WTC11 (cell line): ENCODE results near the gene KIAA0930. TPM values are rescaled to one million over a fixed set of nuclear protein-coding genes. Genes with fewer than 3 reads are reported as not detected.

Experiments
- ATAC-seq: fragments of 200-7000 bp; cut with Tn5 transposase; 2 replicates; pipeline ENCODE4 v1.10.0; 2021; ENCODE audit warnings: mild to moderate bottlenecking, moderate library complexity
- CTCF ChIA-PET: fragments of 300-600 bp; sonication (Branson Sonifier 250); formaldehyde crosslinking; loops from one replicate; lab custom pipeline; 2021; ENCODE audit warnings: antibody characterized with exemption; lab: Charles Lee
- POLR2A ChIA-PET: fragments of 350-600 bp; sonication (Branson Sonifier 250); formaldehyde crosslinking; loops from one replicate; lab custom pipeline; 2021; ENCODE audit warnings: antibody characterized with exemption; lab: Charles Lee
- DNase-seq: peaks from one replicate; pipeline ENCODE4 v3.0.0; 2021; ENCODE audit warnings: low spot score
- H3K27ac Mint-ChIP-seq: 2 replicates; pipeline ENCODE4 v1.8.0; 2021; ENCODE audit warnings: mixed read lengths
- H3K27me3 Mint-ChIP-seq: 2 replicates; pipeline ENCODE4 v1.8.0; 2021; ENCODE audit warnings: low read depth, mild to moderate bottlenecking, moderate library complexity, mixed read lengths
- H3K36me3 Mint-ChIP-seq: 2 replicates; pipeline ENCODE4 v1.8.0; 2021; ENCODE audit warnings: mixed read lengths
- H3K4me1 Mint-ChIP-seq: 2 replicates; pipeline ENCODE4 v1.8.0; 2022; ENCODE audit warnings: mixed read lengths
- H3K4me3 Mint-ChIP-seq: 2 replicates; pipeline ENCODE4 v1.8.0; 2021; ENCODE audit warnings: mild to moderate bottlenecking, moderate library complexity, mixed read lengths
- H3K9me3 Mint-ChIP-seq: 2 replicates; pipeline ENCODE4 v1.8.0; 2021; ENCODE audit warnings: mixed read lengths
- CREB1 ChIP-seq: sonication (generic); formaldehyde crosslinking; IDR thresholded peaks from 2 replicates; pipeline ENCODE4 v1.8.0; 2023; ENCODE audit warnings: mild to moderate bottlenecking, missing genetic modification reagents
- CREM ChIP-seq: sonication (generic); formaldehyde crosslinking; IDR thresholded peaks from 2 replicates; pipeline ENCODE4 v1.8.1; 2022; ENCODE audit warnings: mild to moderate bottlenecking, missing genetic modification reagents, moderate library complexity
- FOXP1 ChIP-seq: sonication (generic); formaldehyde crosslinking; IDR thresholded peaks from 2 replicates; pipeline ENCODE4 v1.8.0; 2022; ENCODE audit warnings: missing genetic modification reagents, mild to moderate bottlenecking, moderate library complexity, borderline replicate concordance
- IRF2 ChIP-seq: sonication (generic); formaldehyde crosslinking; IDR thresholded peaks from 2 replicates; pipeline ENCODE4 v1.8.0; 2022; ENCODE audit warnings: low read depth, missing genetic modification reagents, borderline replicate concordance
- JUN ChIP-seq: sonication (generic); formaldehyde crosslinking; IDR thresholded peaks from 2 replicates; pipeline ENCODE4 v1.8.0; 2023; ENCODE audit warnings: mild to moderate bottlenecking, missing genetic modification reagents
- NR3C1 ChIP-seq: sonication (generic); formaldehyde crosslinking; conservative IDR thresholded peaks from 2 replicates; pipeline ENCODE4 v1.8.1; 2023; ENCODE audit warnings: low read depth, mild to moderate bottlenecking, missing genetic modification reagents
- RORB ChIP-seq: fragments of 250-450 bp; sonication (Bioruptor Pico); IDR thresholded peaks from 2 replicates; pipeline ENCODE4 v1.9.0; 2021; ENCODE audit warnings: mild to moderate bottlenecking
- TP53 ChIP-seq: sonication (generic); formaldehyde crosslinking; IDR thresholded peaks from 2 replicates; pipeline ENCODE4 v1.8.1; 2023; ENCODE audit warnings: mild to moderate bottlenecking, missing genetic modification reagents
- ZBTB21 ChIP-seq: sonication (generic); formaldehyde crosslinking; IDR thresholded peaks from 2 replicates; pipeline ENCODE4 v1.8.1; 2023; ENCODE audit warnings: mild to moderate bottlenecking, missing genetic modification reagents, borderline replicate concordance
- ZNF219 ChIP-seq: sonication (generic); formaldehyde crosslinking; IDR thresholded peaks from 2 replicates; pipeline ENCODE4 v1.8.0; 2023; ENCODE audit warnings: missing genetic modification reagents, mild to moderate bottlenecking, borderline replicate concordance
- ZNF396 ChIP-seq: fragments of 250-450 bp; sonication (Bioruptor Pico); IDR thresholded peaks from 2 replicates; pipeline ENCODE4 v1.8.0; 2021; ENCODE audit warnings: mild to moderate bottlenecking, moderate library complexity, borderline replicate concordance
- ZNF423 ChIP-seq: fragments of 250-450 bp; sonication (Bioruptor Pico); IDR thresholded peaks from 2 replicates; pipeline ENCODE4 v2.1.2; 2022; ENCODE audit warnings: mild to moderate bottlenecking, moderate library complexity
- total RNA-seq: library from RNA; stranded (reverse); gene quantifications from 3 replicates; pipeline ENCODE4 v1.2.3, GENCODE V29; 2021
- TF ChIP-seq, protein P1 (sequence below): sonication (generic); formaldehyde crosslinking; IDR thresholded peaks from 2 replicates; pipeline ENCODE4 v1.8.1; 2022; ENCODE audit warnings: low read depth, mild to moderate bottlenecking, moderate library complexity, missing genetic modification reagents, borderline replicate concordance
- TF ChIP-seq, protein P2 (sequence below): sonication (generic); formaldehyde crosslinking; IDR thresholded peaks from 2 replicates; pipeline ENCODE4 v1.8.0; 2022; ENCODE audit warnings: mild to moderate bottlenecking, missing genetic modification reagents
- TF ChIP-seq, protein P3 (sequence below): sonication (generic); formaldehyde crosslinking; IDR thresholded peaks from 2 replicates; pipeline ENCODE4 v1.8.1; 2023; ENCODE audit warnings: mild to moderate bottlenecking, missing genetic modification reagents
- TF ChIP-seq, protein P4 (sequence below): sonication (generic); formaldehyde crosslinking; conservative IDR thresholded peaks from 2 replicates; pipeline ENCODE4 v1.8.1; 2023; ENCODE audit warnings: mild to moderate bottlenecking, low read depth, missing genetic modification reagents, moderate library complexity
- TF ChIP-seq, protein P5 (sequence below): sonication (generic); formaldehyde crosslinking; conservative IDR thresholded peaks from 2 replicates; pipeline ENCODE4 v1.8.1; 2022; ENCODE audit warnings: mild to moderate bottlenecking, missing genetic modification reagents

KIAA0930 gene
- total RNA-seq, 1 experiment from 2014 or later = 62.1 TPM

DNA sequence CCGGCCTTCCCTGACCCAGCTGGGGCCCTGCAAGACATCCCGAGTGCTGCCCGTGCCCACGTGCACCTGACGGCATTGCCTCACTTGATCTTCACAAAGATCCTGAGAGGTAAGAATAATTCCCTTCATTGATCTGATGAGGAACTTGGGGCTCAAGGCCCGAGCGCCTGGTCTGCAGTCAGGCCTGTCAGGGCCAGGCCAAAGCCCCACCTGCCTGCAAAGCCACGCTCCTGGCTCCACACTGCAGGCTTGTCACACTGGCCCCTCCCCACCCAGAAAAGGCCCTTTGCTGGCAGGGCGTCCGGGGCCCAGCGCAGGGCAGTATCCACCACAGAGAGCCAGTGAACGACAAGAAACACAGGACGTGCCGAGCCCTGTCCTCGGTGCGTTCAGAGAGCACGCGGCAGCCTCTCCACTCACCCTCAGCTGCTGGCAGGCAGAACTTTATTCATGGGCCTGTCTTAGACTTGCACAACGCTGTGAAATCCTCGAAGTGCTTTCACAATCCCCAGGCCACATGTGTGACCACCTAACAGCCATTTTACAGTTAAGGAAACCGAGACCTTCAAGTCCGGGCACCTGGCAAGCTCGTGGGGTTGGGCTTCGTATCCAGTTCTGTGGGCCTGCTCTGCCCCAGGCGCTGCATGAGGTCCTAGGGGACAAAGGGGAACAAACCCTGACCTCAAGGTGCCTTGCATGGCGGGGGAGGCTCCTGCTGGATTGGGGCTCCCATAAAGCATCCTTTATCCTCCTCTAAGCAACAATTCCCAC lies 14.8 kb downstream of the KIAA0930 start:
- Mint-ChIP-seq H3K27me3 (no peaks in the 10 kb centered on the region), H3K27ac (no peak overlapping the region), H3K9me3 (no peaks in the 10 kb centered on the region), H3K4me1 (peaks cover 26% of the 10 kb centered on the region), H3K4me3 (no peak overlapping the region), H3K36me3 (no peaks in the 10 kb centered on the region)
- ChIA-PET POLR2A (no interaction called here), CTCF (interaction anchor here (1.0 to 2.1 kb wide), 3 partner anchors 17 to 38 kb away, joined by 3 to 16 read pairs (median 3); no protein-coding TSS in a partner anchor)
- TF ChIP-seq CREB1 (CRISPR knock-in tag) (no peak), NR3C1 (CRISPR knock-in tag) (no peak), RORB (CRISPR knock-in tag) (no peak)
- TF ChIP-seq, protein P1, sequence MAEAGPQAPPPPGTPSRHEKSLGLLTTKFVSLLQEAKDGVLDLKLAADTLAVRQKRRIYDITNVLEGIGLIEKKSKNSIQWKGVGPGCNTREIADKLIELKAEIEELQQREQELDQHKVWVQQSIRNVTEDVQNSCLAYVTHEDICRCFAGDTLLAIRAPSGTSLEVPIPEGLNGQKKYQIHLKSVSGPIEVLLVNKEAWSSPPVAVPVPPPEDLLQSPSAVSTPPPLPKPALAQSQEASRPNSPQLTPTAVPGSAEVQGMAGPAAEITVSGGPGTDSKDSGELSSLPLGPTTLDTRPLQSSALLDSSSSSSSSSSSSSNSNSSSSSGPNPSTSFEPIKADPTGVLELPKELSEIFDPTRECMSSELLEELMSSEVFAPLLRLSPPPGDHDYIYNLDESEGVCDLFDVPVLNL (CRISPR knock-in tag) = no peak
- TF ChIP-seq, protein P2, sequence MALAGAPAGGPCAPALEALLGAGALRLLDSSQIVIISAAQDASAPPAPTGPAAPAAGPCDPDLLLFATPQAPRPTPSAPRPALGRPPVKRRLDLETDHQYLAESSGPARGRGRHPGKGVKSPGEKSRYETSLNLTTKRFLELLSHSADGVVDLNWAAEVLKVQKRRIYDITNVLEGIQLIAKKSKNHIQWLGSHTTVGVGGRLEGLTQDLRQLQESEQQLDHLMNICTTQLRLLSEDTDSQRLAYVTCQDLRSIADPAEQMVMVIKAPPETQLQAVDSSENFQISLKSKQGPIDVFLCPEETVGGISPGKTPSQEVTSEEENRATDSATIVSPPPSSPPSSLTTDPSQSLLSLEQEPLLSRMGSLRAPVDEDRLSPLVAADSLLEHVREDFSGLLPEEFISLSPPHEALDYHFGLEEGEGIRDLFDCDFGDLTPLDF (CRISPR knock-in tag) = no peak
- ATAC-seq = peak; percentile 31; the same call in 1 of the 2 replicates
- no peak for DNase-seq

DNA sequence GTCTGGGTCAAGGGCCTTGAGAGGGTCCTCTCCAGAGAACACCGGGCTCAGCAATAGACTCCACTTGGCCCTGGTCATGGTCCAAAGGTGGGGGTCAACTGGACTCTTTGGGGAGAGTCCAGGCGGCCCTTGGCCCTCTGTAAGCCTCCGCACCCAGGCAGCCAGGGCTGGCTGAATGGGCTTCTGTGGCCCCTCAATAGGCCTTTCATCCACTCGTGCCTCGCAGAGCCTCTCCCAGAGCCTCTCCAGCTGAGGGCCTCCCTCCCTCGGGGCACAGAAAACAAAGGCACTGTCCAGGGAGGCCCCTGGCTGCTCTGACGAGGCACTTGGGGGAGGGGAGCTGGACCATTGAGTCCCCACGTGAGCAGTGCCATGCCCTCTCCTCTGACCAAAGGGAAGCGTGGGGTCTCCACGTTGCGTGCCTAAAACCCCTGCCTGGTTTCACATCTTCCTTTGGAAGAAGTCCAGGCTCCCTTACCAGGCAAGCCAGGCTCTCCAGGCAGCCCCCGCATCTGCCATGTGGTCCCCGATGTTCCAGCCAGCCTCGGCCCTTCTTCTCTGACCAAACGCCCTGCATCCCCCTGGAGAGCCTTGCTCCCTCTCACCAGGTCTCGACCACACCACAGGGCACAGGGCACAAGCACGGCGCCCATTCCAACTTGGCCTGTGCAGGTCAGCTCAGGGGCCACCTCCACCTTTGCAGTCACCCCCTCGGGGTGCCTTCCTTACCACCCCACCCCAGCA lies 15.5 kb downstream of the KIAA0930 start:
- peaks cover 26% of the 10 kb centered on the region for H3K4me1 Mint-ChIP-seq
- no peaks in the 10 kb centered on the region for H3K36me3 Mint-ChIP-seq
- CTCF ChIA-PET = interaction anchor here (1.4 to 2.1 kb wide), 2 partner anchors 16 to 39 kb away, joined by 3 to 16 read pairs; no protein-coding TSS in a partner anchor
- no peak overlapping the region for H3K4me3 Mint-ChIP-seq
- H3K27ac Mint-ChIP-seq = no peak overlapping the region
- ATAC-seq (no peak), DNase-seq (no peak)
- no peaks in the 10 kb centered on the region for H3K9me3 Mint-ChIP-seq
- H3K27me3 Mint-ChIP-seq = no peaks in the 10 kb centered on the region
- TF ChIP-seq, protein P3, sequence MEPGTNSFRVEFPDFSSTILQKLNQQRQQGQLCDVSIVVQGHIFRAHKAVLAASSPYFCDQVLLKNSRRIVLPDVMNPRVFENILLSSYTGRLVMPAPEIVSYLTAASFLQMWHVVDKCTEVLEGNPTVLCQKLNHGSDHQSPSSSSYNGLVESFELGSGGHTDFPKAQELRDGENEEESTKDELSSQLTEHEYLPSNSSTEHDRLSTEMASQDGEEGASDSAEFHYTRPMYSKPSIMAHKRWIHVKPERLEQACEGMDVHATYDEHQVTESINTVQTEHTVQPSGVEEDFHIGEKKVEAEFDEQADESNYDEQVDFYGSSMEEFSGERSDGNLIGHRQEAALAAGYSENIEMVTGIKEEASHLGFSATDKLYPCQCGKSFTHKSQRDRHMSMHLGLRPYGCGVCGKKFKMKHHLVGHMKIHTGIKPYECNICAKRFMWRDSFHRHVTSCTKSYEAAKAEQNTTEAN (CRISPR knock-in tag) = no peak
- TF ChIP-seq, protein P4, sequence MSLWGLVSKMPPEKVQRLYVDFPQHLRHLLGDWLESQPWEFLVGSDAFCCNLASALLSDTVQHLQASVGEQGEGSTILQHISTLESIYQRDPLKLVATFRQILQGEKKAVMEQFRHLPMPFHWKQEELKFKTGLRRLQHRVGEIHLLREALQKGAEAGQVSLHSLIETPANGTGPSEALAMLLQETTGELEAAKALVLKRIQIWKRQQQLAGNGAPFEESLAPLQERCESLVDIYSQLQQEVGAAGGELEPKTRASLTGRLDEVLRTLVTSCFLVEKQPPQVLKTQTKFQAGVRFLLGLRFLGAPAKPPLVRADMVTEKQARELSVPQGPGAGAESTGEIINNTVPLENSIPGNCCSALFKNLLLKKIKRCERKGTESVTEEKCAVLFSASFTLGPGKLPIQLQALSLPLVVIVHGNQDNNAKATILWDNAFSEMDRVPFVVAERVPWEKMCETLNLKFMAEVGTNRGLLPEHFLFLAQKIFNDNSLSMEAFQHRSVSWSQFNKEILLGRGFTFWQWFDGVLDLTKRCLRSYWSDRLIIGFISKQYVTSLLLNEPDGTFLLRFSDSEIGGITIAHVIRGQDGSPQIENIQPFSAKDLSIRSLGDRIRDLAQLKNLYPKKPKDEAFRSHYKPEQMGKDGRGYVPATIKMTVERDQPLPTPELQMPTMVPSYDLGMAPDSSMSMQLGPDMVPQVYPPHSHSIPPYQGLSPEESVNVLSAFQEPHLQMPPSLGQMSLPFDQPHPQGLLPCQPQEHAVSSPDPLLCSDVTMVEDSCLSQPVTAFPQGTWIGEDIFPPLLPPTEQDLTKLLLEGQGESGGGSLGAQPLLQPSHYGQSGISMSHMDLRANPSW = no peak
- TF ChIP-seq ZNF396 (CRISPR knock-in tag) = no peak
- TF ChIP-seq FOXP1 (CRISPR knock-in tag) = 0 out of 2 replicates have a peak, but pooled peaks have one; percentile 1
- TF ChIP-seq ZNF423 (CRISPR knock-in tag) = peak; percentile 18; the same call in 1 of the 2 replicates
- POLR2A ChIA-PET = interaction anchor here (0.5 kb wide), 1 partner anchor 242 kb away, joined by 3 read pairs; no protein-coding TSS in a partner anchor

DNA sequence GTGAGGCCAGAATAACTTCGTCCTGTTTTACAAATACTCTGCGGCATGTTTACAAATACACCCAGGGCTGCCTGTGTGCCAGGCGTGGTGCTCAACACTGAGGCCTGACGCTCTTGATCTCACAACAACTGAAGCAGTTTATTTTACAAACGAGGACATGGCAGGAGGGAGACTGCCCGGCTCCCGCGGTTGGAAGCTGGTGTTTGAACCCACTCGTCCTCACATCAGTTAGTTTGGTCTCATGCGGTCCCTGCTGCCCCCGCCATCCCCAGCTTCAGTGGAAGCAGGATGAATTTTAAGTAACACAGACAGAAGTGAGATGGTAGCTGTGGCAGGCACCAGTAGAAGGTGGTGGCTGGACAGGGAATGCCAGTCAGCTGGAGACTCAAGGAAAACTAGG lies 16.4 kb downstream of the KIAA0930 start:
- Mint-ChIP-seq H3K4me3 (no peak overlapping the region), H3K4me1 (peaks cover 26% of the 10 kb centered on the region), H3K27me3 (no peaks in the 10 kb centered on the region), H3K36me3 (no peaks in the 10 kb centered on the region), H3K27ac (peak overlapping the region; percentile 63; the same call in 1 of the 2 replicates), H3K9me3 (no peaks in the 10 kb centered on the region)
- ChIA-PET POLR2A (interaction anchor here (0.5 kb wide), 1 partner anchor 242 kb away, joined by 3 read pairs; no protein-coding TSS in a partner anchor), CTCF (interaction anchor here (2.1 kb wide), 1 partner anchor 15 kb away, joined by 16 read pairs; no protein-coding TSS in a partner anchor)
- no peak for DNase-seq
- no peak for ATAC-seq
- TF ChIP-seq TP53 (CRISPR knock-in tag) = no peak
- TF ChIP-seq CREM (CRISPR knock-in tag) = no peak
- no peak for TF ChIP-seq JUN (CRISPR knock-in tag)
- TF ChIP-seq, protein P2 (CRISPR knock-in tag) = no peak
- no peak for TF ChIP-seq ZNF219 (CRISPR knock-in tag)
- TF ChIP-seq ZBTB21 = no peak
- no peak for TF ChIP-seq ZNF396 (CRISPR knock-in tag)
- TF ChIP-seq, protein P4 = no peak
- TF ChIP-seq, protein P5, sequence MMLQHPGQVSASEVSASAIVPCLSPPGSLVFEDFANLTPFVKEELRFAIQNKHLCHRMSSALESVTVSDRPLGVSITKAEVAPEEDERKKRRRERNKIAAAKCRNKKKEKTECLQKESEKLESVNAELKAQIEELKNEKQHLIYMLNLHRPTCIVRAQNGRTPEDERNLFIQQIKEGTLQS (CRISPR knock-in tag) = no peak
- TF ChIP-seq IRF2 (CRISPR knock-in tag) = no peak
